Measurements from ENCODE around the gene IRAK4. TPM values are rescaled to one million over a fixed set of nuclear protein-coding genes. Genes with fewer than 3 reads are reported as not detected.

IRAK4 gene
- total RNA-seq, 1 donor from 2014 or later, result 9.9 TPM

GRCh38 chr12:43806737-43807072, 48.0 kb downstream of the IRAK4 start:
- no peaks in the 10 kb centered on the region for H3K36me3 Mint-ChIP-seq (ENCODE audit: low read depth, unreplicated experiment)
- Histone ChIP-seq H3K9me3 (ENCODE audit: insufficient read depth, low read depth, low read length) (no peaks in the 10 kb centered on the region), H4K20me1 (ENCODE audit: insufficient read depth, low read length) (peaks cover 5% of the 10 kb centered on the region), H3K4me2 (ENCODE audit: low read length) (peak overlapping the region; percentile 85), H3K4me3 (ENCODE audit: insufficient read depth, low read depth, low read length) (peak overlapping the region; percentile 90), H3K36me3 (ENCODE audit: insufficient read depth, low read length) (peaks cover 4% of the 10 kb centered on the region), H3K79me2 (ENCODE audit: insufficient read depth, low read length) (peaks cover 37% of the 10 kb centered on the region), H3K9ac (ENCODE audit: low read length) (peak overlapping the region; percentile 97), H3K27me3 (ENCODE audit: insufficient read depth, low read length) (no peaks in the 10 kb centered on the region), H3K4me1 (ENCODE audit: insufficient read depth, low read length) (peaks cover 4% of the 10 kb centered on the region), H2AFZ (ENCODE audit: low read depth, low read length) (peak overlapping the region; percentile 92), H3K27ac (ENCODE audit: low read depth, low read length) (peak overlapping the region; percentile 93)
- peak overlapping the region; percentile 99 for H3K4me3 Mint-ChIP-seq (ENCODE audit: unreplicated experiment)
- peak overlapping the region; percentile 100 for H3K27ac Mint-ChIP-seq (ENCODE audit: unreplicated experiment)
- DNase-seq (ENCODE audit: low read depth), result peak; percentile 2
- FAIRE-seq, result no peak
- no peaks in the 10 kb centered on the region for H3K4me1 Mint-ChIP-seq (ENCODE audit: low read depth, unreplicated experiment)
- TF ChIP-seq EZH2 (IDR thresholded peaks at IDR 0.05; ENCODE audit: insufficient read depth, low read length) (no peak), CTCF (IDR thresholded peaks at IDR 0.05; ENCODE audit: insufficient read depth, low read depth, low read length) (no peak)
- H3K27me3 Mint-ChIP-seq (ENCODE audit: low read depth, unreplicated experiment), result no peaks in the 10 kb centered on the region
- H3K9me3 Mint-ChIP-seq (ENCODE audit: unreplicated experiment), result no peaks in the 10 kb centered on the region

DNA sequence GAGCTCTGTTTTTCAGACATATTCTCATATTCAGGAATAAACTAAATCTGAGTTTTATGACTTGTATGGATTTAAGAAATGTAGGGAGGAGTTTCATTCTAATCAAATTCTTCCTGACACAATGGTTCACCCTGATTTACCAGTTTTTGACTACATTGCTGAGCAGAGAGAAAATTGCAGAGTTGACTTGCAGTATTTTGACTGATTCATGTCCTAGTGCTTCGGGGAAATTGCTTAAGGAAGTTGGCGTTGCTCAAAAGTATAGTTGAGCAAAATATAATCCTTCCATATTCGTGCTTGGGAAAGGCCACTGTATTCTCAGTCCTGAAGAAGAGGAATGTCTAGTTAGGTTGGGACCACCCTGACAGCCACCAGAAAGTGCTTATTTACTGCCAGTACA, 48.6 kb downstream of the IRAK4 start:
- Histone ChIP-seq H3K9ac (ENCODE audit: low read length) (peak overlapping the region; percentile 97), H3K4me1 (ENCODE audit: insufficient read depth, low read length) (peaks cover 4% of the 10 kb centered on the region), H2AFZ (ENCODE audit: low read depth, low read length) (peak overlapping the region; percentile 92), H3K79me2 (ENCODE audit: insufficient read depth, low read length) (peaks cover 36% of the 10 kb centered on the region), H3K4me2 (ENCODE audit: low read length) (peak overlapping the region; percentile 85), H3K27me3 (ENCODE audit: insufficient read depth, low read length) (no peaks in the 10 kb centered on the region), H3K4me3 (ENCODE audit: insufficient read depth, low read depth, low read length) (no peak overlapping the region), H3K9me3 (ENCODE audit: insufficient read depth, low read depth, low read length) (no peaks in the 10 kb centered on the region), H4K20me1 (ENCODE audit: insufficient read depth, low read length) (peaks cover 5% of the 10 kb centered on the region), H3K36me3 (ENCODE audit: insufficient read depth, low read length) (no peaks in the 10 kb centered on the region), H3K27ac (ENCODE audit: low read depth, low read length) (no peak overlapping the region)
- Mint-ChIP-seq H3K4me3 (ENCODE audit: unreplicated experiment) (peak overlapping the region; percentile 99), H3K4me1 (ENCODE audit: low read depth, unreplicated experiment) (no peaks in the 10 kb centered on the region), H3K36me3 (ENCODE audit: low read depth, unreplicated experiment) (no peaks in the 10 kb centered on the region), H3K27ac (ENCODE audit: unreplicated experiment) (no peak overlapping the region), H3K27me3 (ENCODE audit: low read depth, unreplicated experiment) (no peaks in the 10 kb centered on the region), H3K9me3 (ENCODE audit: unreplicated experiment) (no peaks in the 10 kb centered on the region)
- FAIRE-seq (no peak), DNase-seq (ENCODE audit: low read depth) (no peak)
- TF ChIP-seq EZH2 (IDR thresholded peaks at IDR 0.05; ENCODE audit: insufficient read depth, low read length), result no peak
- TF ChIP-seq CTCF (IDR thresholded peaks at IDR 0.05; ENCODE audit: insufficient read depth, low read depth, low read length), result no peak

GRCh38 chr12:43812057-43812456, 53.3 kb downstream of the IRAK4 start:
- Histone ChIP-seq H4K20me1 (ENCODE audit: insufficient read depth, low read length) (no peaks in the 10 kb centered on the region), H3K4me3 (ENCODE audit: insufficient read depth, low read depth, low read length) (no peak overlapping the region), H3K4me2 (ENCODE audit: low read length) (no peak overlapping the region), H3K27ac (ENCODE audit: low read depth, low read length) (no peak overlapping the region), H3K27me3 (ENCODE audit: insufficient read depth, low read length) (no peaks in the 10 kb centered on the region), H3K79me2 (ENCODE audit: insufficient read depth, low read length) (no peaks in the 10 kb centered on the region), H3K9ac (ENCODE audit: low read length) (no peak overlapping the region), H3K4me1 (ENCODE audit: insufficient read depth, low read length) (no peaks in the 10 kb centered on the region), H3K36me3 (ENCODE audit: insufficient read depth, low read length) (no peaks in the 10 kb centered on the region), H2AFZ (ENCODE audit: low read depth, low read length) (no peak overlapping the region), H3K9me3 (ENCODE audit: insufficient read depth, low read depth, low read length) (no peaks in the 10 kb centered on the region)
- Mint-ChIP-seq H3K4me3 (ENCODE audit: unreplicated experiment) (no peak overlapping the region), H3K27ac (ENCODE audit: unreplicated experiment) (no peak overlapping the region), H3K36me3 (ENCODE audit: low read depth, unreplicated experiment) (no peaks in the 10 kb centered on the region), H3K4me1 (ENCODE audit: low read depth, unreplicated experiment) (no peaks in the 10 kb centered on the region), H3K27me3 (ENCODE audit: low read depth, unreplicated experiment) (no peaks in the 10 kb centered on the region), H3K9me3 (ENCODE audit: unreplicated experiment) (no peaks in the 10 kb centered on the region)
- no peak for DNase-seq (ENCODE audit: low read depth)
- no peak for FAIRE-seq
- TF ChIP-seq EZH2 (IDR thresholded peaks at IDR 0.05; ENCODE audit: insufficient read depth, low read length), result no peak
- TF ChIP-seq CTCF (IDR thresholded peaks at IDR 0.05; ENCODE audit: insufficient read depth, low read depth, low read length), result no peak

All from astrocyte (in vitro differentiated cells and primary cell).